Measurements from ENCODE around the gene NKTR.
"Not testable (repeated sequence)": the region's sequence is repeated elsewhere in the genome, so short reads cannot be mapped to it uniquely, and the experiment has no call there.

Gene NKTR

GRCh38 chr3:42597098-42597497, 3.4 kb upstream of the NKTR start:
- not testable (repeated sequence) for DNase-seq

DNA sequence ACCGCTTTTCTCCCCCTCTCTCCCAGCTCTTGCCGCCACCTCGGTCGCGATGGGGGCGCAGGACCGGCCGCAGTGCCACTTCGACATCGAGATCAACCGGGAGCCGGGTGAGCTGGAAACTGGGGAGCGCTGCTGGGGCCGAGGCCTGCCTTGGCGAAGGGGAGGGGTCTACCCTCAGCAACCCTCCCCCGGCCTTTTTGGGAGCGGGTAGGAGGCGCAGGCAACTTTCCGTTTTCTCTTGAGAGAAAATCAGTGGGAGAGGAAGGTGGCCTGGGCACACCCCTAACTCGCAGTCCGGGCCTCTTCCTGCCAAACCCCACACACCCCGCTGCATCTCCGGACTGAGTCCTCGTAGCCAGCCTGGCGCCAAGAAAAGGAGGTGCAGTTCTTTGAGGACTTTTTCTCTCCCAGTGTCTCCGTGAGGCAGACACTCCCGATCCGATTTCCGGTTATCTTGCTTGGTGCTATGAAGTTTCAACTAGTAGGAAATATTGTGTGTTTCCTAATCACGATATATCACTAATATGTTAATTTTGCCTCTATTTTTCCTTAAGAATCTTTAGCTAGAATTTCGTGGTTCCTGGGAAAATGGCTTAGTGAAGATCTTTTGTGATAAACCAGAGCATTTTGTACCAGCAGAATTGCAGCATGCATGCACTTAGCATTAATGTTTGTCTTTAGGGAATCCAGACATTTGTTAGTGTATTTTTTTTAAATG, 631 bp downstream of the NKTR start:
- DNase-seq = no peak

DNA sequence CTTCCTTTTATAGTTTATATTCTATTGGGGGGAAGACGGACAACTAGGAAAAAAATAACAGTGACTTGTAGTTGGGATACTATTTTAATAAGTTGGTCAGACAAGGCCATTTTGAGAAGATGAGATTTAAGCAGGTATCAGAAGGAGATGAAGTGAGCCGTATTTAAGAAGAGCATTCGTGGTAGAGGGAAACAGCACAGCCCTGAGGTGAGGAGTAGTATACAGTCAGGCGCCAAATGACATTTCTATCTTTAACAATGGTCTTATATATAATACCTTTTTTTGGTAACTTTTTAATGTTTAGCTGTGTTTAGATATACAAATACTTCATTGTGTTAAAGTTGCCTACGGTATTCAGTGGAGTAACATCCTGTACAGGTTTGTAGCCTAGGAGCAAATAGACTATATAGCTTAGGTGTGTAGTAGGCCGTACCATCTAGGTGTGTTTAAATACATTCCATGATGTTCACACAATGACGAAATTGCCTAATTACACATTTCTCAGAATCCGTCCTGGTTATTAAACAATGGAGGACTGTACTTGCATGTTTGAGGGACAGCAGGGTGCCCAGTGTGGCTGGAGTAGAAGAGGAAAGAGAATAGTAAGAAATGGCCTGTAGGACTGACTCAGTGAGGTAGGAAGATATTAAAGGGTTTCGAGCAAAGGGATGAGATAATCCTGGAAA, 1.6 kb downstream of the NKTR start:
- no peak for DNase-seq

GRCh38 chr3:42602961-42603360, 2.5 kb downstream of the NKTR start:
- no peak for DNase-seq

DNA sequence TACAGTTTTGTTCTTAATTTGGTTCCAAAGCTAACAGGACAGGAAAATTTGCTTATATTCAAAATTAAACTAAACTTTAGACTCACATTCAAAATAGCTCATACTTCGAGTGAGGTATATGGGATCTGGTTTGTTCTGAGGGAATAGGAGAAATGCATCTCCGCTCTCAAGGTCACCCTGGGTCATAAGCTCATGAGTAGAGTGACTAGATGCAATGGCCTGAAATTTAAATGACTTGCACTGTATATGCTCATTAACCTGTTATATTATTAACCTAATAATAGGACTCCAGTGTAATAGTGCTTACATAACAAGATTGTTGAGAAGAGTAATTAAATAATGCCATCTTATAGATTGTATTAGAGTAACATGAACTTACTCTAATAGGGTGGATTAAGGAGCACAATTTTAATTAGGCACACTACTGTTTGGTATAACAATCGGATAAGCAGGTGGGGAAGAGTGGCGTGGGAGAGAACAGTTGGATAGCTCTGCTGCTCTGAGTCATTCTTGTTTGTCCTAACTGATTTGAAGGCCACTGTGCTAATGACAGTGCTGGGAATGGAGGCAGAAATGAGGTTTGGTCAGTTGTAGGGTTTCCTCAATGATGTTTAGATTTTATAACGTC, 5.2 kb downstream of the NKTR start:
- no peak for DNase-seq

DNA sequence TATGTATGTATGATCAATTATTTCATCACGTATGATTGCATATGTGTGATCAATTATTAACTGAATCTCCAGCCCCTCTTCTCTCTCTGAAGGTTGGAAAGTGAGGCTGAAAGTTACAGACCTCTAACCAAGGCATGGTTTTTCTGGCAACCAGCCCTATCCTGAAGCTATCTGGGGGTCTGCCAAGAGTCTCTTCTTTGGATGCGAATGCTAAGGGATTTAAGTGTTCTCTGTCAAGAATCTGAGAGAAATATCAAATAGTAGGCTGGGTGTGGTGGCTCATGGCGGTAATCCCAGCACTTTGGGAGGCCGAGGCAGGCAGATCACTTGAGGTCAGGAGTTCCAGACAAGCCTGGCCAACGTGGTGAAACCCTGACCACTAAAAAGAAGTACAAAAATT, 8.1 kb downstream of the NKTR start:
- DNase-seq = no peak

DNA sequence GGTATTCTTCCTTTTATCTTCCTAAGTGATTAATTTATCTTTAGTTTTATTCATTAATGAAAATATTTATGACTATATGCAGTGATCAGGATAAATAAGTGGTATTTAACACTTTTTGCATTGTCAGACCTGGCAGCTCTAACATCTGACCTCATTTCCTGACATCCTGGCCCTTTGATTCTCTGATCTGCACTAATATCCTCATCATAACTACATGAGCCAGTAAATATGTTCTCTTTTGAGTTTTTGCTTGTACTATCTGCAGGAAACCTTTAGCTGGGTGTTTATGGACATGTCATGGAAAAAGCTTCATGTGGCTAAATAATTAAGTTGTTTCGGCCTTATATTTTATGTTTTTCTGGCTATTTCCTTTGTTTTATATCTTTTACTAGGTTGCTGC, 10.5 kb downstream of the NKTR start:
- no peak for DNase-seq

- DNase-seq = no peak
Measured at GRCh38 chr3:42612217-42612616, 11.7 kb downstream of the NKTR start.

DNA sequence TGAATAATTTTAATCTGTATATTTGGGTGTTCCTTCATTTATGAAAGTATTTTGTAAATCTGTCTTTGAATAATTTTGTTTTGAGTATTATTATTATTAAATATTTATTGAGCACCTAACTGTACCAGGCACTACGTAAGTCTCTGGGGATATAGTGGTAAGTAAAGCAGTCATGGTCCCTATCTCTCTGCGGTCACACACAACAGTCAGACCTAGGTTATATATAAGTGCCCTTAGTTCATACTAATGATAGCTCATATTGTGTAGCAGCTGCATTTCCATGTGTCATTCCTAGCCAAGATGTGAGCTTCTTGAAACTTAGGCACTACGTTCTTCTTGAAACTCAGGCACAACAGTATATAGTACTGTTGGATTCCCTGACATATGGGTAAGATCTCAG, 12.4 kb downstream of the NKTR start:
- DNase-seq = no peak

DNA sequence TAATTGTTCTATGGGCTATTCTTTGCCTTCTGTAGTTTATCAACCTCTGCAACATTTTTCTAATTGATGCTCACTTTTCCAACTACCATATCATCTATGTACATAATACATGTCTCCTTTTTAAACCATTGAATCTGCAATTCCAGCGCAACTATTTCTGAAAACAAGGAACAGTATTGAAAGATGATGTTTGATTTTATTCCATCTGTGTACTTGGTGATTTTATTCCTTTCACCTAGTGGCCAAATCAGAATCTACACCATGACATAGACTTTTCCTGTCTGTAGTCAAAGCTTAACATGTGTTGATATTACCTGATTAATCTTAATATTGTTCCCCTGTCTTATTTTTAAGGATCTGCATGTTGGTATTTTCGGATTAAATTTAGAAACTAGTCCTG, 13.0 kb downstream of the NKTR start:
- no peak for DNase-seq

DNA sequence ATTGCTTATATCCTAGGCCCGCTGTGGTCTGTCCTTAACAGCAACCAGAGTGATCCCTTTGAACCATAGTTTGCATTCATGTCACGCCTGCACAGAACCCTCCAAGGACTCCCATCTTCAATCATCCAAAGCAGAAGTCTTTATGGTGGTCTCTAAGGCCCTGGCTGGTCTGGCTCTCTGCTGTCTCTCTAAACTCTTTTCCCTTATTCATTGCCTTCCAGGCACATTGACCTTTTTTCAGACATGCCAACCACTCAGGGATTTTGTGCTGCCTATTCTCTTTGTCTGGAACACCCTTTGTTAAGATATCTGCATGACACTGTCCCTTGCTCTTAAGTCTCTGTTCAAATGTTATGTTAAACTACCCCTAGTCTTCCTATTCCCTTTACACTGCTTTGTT, 31.1 kb downstream of the NKTR start:
- DNase-seq = no peak

GRCh38 chr3:42632146-42632545, 31.7 kb downstream of the NKTR start:
- DNase-seq = no peak

DNA sequence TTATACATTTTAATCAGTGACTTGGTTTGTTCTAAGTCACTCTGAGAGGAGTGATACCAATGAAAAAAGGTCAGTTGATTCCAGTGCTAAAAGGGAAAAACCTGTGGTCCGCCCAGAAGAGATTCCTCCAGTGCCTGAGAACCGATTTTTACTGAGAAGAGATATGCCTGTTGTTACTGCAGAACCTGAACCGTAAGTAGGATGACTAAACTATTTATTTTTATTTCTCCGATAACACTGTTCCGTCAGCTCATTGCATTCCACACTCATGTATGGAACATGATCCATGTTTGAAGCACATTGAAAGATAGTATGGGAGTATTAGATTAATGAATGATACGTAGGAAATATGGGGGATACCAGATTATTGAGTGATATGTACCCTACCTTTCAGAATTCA, 33.1 kb downstream of the NKTR start:
- DNase-seq = no peak

GRCh38 chr3:42635111-42635510, 34.6 kb downstream of the NKTR start:
- no peak for DNase-seq

- DNase-seq = no peak
Measured at GRCh38 chr3:42637001-42637400, 36.5 kb downstream of the NKTR start.

- no peak for DNase-seq
Measured at GRCh38 chr3:42638339-42638842, 37.9 kb downstream of the NKTR start.

DNA sequence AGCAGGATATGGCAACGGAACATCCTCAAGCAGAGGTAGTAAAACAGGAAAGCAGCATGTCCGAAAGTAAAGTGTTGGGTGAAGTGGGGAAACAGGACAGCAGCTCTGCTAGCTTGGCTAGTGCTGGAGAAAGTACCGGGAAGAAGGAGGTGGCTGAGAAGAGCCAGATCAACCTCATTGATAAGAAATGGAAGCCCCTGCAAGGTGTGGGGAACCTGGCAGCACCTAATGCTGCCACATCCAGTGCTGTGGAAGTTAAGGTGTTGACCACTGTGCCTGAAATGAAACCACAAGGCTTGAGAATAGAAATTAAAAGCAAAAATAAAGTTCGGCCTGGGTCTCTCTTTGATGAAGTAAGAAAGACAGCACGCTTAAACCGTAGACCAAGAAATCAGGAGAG, 38.7 kb downstream of the NKTR start:
- no peak for DNase-seq

DNA sequence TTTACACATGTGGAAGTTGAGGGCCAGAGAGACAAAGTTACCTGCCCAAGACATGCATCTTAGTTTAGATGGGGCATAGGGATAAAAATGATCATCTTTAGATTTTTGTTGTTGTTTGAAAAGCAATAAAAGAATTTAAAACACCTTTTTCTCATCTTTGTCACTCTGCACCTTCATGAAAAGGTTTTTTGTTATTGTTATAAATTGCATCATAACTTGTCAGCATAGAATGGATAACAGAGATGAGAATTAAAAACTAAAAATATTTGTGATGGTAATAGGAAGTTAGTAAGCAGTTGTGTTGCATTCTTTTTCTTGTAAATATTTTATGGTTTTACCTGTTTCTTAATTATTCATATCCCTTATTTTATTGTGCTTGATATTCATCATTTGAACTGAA, 39.6 kb downstream of the NKTR start:
- no peak for DNase-seq

- DNase-seq = no peak
Measured at GRCh38 chr3:42640771-42641370, 40.4 kb downstream of the NKTR start.

DNA sequence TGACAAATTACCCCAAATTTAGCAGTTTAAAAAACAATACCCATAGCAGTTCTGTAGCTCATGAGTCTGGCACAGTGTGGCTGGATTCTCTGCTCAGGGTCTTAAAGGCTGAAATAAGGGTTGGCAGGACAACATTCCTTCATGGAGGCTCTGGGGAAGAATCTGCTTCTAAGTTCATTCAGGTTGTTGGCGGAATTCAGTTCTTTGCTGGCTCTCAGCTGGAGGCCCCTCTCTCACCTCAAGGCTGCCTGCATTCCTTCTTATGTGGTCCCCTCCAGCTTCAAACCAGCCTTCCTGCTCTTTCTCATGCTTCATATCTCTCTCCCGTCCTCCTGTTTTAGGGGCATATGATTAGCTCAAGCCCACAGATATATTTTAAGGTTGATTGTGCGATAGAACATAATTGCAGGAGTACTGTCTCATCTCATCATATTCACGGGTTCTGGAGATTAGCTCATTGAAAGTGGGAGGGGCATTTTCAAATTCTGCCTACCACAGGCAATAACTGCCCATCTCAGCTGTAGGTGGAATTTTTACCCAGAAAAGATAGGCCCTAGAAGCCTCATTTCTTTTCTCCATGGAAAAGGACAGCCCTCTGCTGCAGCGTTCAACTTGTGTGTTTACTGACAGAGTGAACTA, 47.5 kb downstream of the NKTR start:
- DNase-seq = no peak

- no peak for DNase-seq
Measured at GRCh38 chr3:42649006-42649405, 48.5 kb downstream of the NKTR start.

- no peak for DNase-seq
Measured at GRCh38 chr3:42649783-42650182, 49.3 kb downstream of the NKTR start.
